A673 (cell line): ENCODE data around the gene NECTIN1.

Experiments
- EZH2 ChIP-seq: fragments of 200-600 bp; sonication (generic); IDR thresholded peaks from 2 replicates; pipeline ENCODE4 v1.6.1; 2017; ENCODE audit warnings: borderline replicate concordance, low read depth, mild to moderate bottlenecking, mixed read lengths, antibody characterized with exemption, low read length; ENCODE audit not compliant: poor library complexity, severe bottlenecking
- TF ChIP-seq, protein P1 (sequence below): fragments of 300-800, 200-600 bp; sonication (generic); conservative IDR thresholded peaks from 2 replicates; pipeline ENCODE4 v1.5.1; 2017; ENCODE audit warnings: low read depth, mild to moderate bottlenecking, antibody characterized with exemption, low read length, moderate library complexity, mixed read lengths

DNA sequence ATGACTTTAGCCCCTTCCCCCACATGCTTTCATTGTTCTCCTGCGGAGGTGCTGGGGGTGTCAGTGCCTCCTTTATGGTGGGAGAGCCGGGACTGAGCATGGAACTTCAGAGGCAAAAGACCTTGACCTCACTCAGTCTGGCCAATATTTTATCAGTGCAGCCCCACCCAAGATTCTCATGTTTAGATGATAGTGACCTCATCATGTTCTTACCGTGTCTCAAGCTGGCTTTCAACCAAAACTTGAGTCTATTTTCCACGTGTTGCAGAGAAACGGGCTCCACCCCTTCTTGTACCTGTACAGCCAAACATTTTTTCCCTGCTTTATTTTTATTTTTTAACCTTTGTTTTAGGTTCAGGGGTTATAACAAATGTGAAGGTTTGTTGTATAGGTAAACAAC lies 47.7 kb upstream of the NECTIN1 start:
- TF ChIP-seq, protein P1, sequence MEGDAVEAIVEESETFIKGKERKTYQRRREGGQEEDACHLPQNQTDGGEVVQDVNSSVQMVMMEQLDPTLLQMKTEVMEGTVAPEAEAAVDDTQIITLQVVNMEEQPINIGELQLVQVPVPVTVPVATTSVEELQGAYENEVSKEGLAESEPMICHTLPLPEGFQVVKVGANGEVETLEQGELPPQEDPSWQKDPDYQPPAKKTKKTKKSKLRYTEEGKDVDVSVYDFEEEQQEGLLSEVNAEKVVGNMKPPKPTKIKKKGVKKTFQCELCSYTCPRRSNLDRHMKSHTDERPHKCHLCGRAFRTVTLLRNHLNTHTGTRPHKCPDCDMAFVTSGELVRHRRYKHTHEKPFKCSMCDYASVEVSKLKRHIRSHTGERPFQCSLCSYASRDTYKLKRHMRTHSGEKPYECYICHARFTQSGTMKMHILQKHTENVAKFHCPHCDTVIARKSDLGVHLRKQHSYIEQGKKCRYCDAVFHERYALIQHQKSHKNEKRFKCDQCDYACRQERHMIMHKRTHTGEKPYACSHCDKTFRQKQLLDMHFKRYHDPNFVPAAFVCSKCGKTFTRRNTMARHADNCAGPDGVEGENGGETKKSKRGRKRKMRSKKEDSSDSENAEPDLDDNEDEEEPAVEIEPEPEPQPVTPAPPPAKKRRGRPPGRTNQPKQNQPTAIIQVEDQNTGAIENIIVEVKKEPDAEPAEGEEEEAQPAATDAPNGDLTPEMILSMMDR = no peak
- TF ChIP-seq EZH2 = no peak
